Measurements from ENCODE around the gene FAM200C.
"Not testable (repeated sequence)": the region's sequence is repeated elsewhere in the genome, so short reads cannot be mapped to it uniquely, and the experiment has no call there.

The FAM200C gene

DNA sequence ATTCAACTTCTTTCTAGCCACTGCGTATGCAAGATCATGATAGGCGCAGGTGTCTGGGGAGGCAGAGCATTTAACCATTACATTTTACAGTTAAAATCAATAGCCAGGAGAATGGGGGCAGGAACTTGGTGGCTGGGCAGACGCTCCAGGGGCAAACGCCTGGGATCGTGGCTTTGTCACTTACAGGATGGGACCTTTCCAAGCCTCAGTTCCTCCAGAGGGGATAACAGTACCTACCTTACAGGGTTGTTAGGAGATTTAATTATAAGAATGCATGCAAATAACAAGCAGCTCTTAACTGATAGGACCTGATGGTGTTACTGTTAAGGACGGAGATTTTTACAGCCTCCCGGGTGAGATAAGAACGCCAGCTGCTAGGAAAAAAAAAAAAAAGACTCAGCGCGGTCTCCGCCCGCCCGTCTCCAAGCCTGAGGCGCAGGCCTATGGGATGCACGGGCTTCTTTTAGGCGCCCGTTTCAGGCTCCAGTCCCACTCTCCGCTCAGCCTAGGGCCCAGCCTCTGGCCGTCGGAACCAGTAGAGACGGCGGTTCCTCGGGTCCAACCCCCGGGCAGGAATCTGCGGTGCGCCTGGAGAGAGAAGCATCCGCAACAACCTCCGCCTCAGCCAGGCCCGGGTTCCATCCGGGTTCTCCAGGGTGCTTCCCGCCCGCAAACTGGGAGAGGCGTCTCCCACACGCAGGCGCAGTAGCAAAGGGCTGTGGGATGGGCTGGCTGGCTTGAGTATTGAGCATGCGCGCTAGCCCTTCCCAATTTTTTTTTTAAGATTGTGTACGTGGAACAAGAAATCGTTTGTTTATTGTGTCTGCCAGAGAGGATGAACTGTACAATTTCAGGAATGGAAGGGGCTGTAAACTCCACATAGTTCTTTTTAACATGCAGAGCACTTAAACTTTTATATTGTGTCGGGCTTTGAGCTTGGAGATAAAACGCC is at the start of gene FAM200C:
FAM200C (minus strand) TSS at position 653 of the 952 bp plus-strand sequence. CDS start 4,564 bp downstream, outside the sequence.
- DNase-seq (ENCODE audit: low read depth): peak; percentile 84

DNA sequence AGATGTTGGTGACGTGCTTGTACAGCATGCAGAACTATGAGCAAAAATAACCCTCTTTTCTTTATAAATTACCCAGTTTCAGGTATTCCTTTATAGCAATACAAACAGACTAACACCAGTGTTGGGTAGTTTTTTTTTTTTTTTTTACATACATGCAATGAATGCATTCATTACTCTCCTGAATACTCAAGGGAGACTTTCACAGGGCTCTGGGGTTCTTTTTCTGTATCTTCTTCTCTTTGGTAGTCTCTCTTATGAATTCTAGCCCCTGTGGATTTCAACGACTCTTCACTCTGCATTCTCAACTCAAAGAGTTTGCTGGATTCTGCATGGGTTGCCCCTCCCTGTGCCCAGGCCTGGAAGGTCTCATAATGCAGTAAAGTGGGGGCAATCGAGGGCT is 49.6 kb upstream of the FAM200C start:
- no peak for DNase-seq (ENCODE audit: low read depth)

DNA sequence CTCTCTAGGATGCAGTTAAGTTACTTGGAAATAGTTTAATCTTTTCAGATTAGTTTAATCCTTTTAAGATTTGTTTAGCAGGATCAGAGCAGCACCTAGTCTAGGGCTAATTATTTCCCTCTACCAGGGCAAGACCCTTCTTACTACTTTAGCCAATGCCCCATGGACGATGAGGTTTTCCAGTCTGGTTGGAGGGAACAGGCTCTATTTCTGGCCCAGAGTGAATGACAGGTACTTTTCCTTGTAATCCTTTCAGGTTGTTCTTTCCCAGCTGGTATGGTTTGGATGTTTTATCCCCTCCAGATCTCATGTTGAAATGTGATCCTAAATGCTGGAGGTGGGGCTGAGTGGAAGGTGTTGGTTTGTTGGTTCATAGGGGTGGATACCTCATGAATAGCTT is 49.0 kb upstream of the FAM200C start:
- DNase-seq (ENCODE audit: low read depth): no peak

DNA sequence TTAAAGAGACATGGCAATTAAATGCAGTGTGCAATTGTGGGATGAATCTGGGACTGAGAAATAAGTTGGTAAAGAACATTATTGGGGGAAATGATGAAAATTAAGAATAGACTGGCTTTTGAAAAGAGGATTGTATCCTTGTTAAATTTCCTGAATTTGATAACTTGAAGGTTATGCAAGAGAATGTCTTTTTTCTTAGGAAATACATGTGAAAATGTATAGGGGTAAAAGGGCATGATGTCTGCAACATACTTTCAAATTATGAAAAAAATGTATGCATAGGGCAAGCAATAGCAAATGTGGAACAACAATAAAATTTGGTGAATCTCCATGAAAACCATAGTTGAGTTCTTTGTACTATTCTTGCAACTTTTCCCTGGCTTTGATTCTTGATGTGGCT is 45.9 kb upstream of the FAM200C start:
- no peak for DNase-seq (ENCODE audit: low read depth)

DNA sequence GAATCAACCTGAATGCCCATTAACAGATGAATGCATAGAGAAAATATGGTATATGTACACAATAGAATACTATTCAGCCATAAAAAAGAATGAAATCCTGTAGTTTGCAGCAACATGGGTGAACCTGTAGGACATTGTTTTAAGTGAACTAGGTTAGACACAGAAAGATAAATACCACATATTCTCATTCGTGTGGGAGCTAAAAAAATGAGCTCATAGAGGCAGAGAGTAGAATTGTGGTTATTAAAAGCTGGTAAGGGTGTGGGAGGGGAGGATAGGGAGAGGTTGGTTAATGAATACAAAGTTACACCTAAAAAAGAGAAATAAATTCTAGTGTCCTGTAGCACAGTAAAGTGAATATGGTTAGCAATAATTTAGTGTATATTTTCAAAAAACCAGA is 45.3 kb upstream of the FAM200C start:
- no peak for DNase-seq (ENCODE audit: low read depth)

DNA sequence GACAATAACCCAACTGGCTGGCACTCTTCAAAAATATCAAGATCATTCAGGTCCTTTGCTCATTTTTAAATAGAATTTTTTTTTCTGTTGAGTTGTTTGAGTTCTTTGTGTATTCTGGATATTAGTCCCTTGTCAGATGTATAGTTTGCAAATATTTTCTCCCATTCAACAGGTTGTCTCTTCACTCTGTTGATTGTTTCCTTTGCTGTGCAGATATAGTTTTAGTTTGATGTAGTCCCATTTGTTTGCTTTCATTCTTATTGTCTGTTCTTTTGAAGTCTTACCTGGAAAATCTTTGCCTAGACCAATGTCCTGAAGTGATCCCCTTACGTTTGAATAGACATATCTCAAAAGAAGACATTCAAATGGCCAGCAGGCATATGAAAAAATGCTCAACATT is 44.6 kb upstream of the FAM200C start:
- no peak for DNase-seq (ENCODE audit: low read depth)

DNA sequence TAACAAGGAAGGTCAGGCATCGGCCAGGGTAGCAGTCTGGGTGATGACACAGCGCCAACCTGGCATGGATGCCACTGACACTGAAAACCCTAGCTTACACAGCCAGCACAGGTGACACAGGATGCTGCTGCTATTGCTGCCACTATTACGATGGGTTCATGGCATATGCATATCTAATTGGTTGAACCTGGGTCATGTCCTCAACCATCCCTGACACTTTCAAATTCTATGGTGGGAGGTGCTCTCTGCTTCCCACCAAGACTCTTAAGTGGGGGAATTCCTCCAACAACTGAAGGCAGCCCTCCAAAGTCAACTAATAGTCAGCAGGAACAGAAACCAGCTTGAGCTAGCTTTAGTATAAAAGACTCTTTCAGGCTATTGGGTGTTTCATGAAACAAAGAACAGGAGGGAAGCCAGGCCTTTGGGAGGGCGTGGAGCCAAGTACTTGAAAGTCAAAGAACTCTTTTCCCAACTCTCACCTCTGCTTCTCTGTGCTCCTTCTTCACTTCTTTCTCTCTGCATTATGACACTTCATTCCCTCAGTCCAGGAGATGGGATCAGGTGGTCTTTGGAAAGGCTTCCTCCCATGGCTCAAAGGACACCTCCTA is 43.1 kb upstream of the FAM200C start:
- no peak for DNase-seq (ENCODE audit: low read depth)

DNA sequence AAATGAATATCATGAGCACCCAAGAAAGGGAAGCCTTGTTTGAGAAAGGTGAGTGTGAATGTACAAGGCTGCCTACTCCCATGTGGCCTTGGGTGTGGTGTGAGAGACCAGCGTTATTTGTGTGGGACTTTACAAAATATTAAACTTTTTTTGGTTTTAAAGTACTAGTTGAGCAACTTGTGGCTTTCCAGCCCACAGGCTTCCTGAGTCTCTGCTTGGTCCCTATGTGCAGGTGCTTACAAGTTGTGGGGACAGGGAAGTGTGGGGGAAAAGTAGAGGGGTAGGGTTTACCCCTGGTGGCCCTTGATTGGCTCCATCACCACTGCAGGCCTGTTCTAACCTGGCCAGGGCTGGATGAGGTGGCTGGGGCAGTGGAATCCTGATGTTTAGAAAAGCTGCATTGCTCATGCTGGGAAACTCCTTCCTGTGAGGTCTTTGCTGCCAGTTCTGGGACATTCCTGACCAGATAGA is 41.5 kb upstream of the FAM200C start:
- DNase-seq (ENCODE audit: low read depth): no peak

DNA sequence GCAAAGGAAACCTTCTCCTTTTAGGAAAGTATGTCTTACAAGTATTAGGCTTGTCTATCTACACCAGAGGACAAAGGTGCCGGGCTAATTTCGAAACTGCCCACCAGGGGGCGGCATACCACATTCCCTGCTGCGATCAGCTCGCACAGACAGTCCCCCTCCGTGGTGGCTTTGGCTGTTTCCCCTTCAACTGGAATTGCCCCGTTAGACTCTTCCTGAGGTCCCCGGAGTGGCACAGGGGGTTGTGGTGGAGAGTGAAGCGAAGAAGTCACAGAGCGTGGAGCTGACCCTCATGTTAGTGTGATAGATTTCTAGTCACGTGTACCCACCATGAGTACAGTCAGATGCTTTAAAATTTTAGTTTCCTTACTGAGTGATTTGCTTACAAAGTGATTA is 39.3 kb upstream of the FAM200C start:
- DNase-seq (ENCODE audit: low read depth): peak; percentile 43

DNA sequence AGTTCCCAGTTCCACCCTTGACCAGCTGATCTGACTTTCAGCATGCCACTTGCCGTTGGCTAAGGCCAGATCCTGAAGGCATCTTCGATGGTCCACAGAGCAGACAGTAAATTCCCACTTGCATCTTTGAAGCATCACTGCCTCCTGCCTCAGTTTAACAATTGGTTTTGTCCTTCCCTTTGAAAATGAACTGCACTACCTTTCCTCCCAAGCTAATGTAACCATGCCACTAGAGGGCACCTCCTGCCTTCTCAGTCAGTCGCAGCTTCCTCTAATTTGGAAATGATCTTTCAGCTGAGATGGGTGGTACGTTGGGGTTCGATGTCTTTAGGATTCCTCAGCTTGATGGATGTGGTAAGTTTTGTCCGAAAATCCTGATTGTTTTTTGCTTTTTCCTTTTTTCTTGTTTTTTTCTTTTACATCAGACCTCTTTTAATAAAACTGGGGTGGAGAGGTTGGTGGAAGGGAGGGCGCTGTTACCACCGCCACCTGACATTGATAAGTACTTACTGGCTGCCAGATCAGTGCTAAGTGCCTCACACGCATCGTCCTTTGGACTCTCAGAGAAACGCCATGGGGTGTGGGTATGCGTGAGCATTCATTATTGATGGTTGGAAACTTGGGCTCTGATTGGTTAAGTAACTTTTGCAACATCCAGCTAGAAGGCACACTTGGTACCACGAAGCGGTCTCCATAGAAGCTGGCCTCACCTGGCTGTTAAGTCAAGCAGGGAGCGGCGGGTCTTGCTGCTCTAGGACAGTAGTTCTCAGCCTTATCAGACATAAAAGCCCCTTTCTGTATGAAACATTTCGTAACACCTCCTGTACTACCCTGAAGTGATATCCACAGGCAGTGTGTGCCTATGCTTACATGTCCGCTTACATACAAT is 38.7 kb upstream of the FAM200C start:
- peak; percentile 46 for DNase-seq (ENCODE audit: low read depth)

DNA sequence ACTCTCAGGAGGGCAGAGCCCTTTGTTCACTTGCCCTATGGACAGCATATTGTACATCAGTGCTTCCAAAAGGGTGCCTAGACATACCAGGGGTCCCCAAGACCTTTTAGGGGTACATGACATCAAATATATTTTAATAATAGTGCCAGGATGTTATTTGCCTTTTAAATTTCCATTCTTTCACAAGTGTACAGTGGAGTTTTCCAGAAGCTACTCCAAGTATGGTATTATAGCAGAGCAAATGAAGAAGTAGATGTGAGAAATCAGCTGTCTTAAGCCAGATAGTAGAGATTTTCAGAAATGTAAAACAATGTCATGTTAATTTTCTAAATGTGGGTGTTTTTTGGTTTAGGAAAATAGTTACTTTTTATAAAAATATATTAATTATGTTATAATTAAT is 37.4 kb upstream of the FAM200C start:
- DNase-seq (ENCODE audit: low read depth): no peak

DNA sequence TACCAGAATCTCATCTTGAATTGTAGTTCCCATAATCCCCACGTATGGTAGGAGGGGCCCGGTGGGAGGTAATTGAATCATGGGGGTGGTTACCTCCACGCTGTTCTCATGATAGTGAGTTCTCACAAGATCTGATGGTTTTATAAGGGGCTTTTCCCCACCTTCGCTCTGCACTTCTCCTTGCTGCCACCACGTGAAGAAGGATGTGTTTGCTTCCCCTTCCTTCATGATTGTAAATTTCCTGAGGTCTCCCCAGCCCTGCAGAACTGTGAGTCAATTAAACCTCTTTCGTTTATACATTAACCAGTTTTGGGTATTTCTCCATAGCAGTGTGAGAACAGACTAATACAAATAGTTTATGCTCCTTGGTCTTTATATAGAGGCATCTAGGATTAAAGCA is 36.8 kb upstream of the FAM200C start:
- DNase-seq (ENCODE audit: low read depth): not testable (repeated sequence)

DNA sequence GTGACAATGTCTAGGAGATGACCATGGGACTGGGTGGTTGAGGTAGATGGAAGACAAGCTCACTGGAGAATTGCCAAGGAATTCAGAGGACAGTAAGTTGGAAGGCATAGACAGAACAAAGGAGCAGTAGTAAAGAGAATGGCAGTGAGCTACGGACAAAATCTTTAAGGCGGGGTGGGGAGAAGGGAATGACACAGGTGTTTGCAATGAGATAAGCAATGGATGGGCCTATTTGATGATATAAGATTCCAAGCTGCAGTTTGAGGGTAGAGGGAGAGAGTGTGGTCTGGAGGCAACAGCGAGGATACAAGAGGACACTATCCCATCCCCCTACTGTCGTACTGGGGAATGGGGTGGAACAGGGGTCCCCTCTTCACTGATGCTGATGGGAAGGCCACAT is 36.2 kb upstream of the FAM200C start:
- DNase-seq (ENCODE audit: low read depth): no peak

DNA sequence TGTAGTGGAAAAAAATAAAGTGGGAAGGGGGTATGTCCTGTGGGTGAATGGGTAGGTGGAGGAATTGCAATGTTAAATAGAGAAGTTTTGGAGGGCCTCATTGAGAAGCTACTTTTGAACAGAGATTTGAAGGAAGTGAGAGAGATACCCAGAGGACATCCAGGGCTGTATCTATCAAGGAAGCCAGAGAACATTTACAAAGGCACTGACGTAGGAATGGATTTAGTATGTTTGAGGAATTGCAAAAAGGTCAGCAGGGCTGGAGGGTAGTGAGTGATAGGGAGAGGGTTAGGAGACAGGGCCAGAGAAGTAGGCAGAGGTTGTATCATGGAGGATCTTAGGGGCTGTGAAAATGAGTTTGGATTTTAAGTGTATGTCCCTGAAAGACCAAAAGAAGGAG is 35.7 kb upstream of the FAM200C start:
- no peak for DNase-seq (ENCODE audit: low read depth)

DNA sequence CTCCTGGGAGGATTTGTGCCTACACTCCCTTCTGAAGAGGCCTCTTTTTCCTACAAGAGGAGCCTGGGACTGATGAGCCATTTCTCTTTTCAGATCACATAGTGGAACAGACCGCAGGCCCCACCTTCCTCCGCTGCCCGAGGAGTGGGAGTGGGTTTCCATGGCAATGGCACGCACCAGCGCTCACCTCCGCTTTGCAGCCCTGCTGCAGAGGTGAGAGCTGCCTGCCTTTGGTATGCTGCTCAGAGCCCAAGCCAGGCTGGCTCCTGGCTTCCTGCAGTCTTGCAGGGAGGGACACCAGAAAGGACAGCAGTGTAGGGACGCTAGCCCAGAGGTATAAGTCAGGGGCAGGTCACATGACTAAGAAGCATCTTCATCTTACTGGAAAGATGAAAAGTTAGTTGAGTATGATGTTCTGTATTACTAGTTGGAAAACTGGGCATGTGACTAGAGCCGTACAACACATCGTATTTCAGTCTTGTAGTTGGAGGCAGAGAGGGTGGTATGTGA is 34.2 kb upstream of the FAM200C start:
- DNase-seq (ENCODE audit: low read depth): no peak

DNA sequence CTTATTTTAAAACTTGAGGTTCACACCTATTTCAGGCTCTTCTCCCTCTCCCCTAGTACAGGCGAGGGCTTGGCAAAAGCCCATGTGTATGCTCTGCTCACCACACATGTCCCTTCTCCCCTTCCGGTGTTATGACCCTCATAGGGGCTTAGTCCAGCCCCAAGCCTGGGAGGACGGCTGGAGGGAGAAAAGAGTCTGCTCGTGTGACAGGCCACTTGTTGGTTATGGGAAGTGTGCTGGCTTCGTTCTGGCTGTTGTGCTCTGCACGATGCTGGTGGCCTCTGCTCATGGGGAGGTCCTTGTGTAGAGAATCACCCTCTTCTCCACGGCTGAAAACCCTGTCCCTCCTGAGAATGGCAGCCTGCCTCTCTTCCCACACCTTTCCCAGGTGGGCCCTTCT is 32.9 kb upstream of the FAM200C start:
- DNase-seq (ENCODE audit: low read depth): no peak

DNA sequence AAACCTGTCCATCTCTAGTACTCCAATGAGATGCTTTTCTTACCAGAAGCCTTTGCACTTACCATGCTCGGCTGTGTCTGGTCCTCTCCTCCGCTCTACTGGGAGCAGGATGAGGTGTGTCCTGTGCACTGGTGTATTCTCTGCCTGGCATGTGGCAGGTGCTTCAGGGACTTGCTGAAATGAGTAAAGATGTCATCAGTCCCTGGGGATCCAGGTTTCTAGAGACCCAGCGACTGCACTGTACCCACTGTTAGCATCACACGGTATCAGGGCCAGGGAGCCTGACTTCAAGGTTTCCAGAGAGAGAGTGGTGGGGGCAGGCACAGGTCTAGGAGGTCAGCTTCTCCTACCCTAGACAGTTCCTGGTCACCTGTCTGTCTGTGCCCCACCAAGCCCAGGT is 32.3 kb upstream of the FAM200C start:
- no peak for DNase-seq (ENCODE audit: low read depth)

DNA sequence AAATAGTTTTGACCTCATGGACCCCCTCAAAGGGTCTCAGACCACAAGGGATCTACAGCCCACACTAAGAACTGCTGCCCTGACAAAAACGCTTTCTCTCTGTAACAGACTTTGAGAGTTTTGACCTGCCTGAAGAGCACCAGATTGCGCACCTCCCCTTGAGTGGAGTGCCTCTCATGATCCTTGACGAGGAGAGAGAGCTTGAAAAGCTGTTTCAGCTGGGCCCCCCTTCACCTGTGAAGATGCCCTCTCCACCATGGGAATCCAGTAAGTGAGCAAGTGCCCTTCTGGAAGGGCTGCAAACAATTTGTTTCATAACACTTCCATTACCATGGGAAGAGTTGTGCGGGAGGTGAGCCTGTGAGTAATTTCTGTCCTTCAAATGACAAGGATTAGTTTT is 27.8 kb upstream of the FAM200C start:
- no peak for DNase-seq (ENCODE audit: low read depth)

DNA sequence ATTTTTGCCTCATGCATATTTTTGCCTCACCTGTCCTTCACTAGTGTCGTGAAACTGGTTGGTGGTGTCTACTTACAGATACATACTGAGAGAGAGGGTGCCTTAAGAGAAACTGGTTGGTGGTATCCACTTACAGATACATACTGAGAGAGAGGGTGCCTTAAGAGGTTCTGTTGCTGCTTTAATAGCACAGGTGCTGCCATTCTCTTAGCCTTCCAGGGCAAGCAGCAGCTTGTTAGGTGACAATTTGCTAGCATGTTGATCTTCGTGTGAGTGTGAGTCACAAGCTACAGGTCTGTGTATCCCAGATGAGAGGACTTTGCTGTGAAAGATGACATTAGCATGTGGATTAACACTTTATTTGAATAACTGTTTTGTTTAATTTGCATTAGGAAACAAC is 23.2 kb upstream of the FAM200C start:
- DNase-seq (ENCODE audit: low read depth): no peak

DNA sequence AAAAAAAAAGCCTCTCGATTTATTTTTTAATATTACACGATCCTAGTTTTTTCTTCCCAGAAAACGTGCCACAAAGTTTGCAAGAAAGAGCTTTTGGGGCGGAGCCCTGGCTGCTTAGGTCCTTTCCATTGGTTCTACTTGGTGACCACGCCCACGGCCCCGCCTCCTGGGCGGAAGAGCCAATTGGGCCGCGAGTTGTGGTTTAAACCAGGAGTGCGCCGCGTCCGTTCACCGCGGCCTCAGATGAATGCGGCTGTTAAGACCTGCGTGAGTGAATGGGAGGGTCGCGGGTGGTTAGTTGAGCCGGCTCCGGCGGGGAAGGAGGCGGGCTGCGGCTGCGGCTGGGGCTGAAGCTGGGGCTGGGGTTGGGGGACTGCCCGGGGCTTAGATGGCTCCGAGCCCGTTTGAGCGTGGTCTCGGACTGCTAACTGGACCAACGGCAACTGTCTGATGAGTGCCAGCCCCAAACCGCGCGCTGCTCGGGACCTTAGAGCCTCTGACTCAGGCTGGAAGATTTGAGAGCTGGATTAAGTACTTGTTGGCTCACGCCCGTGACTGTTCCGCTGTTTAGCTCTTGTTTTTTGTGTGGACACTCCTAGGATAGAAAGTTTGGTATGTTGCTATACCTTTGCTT is 21.9 kb upstream of the FAM200C start, which contains the start of gene PTTG1:
PTTG1 (plus strand) TSS at position 231 of the 634 bp plus-strand sequence. CDS start 458 bp downstream, outside the sequence.
- peak; percentile 94 for DNase-seq (ENCODE audit: low read depth)

DNA sequence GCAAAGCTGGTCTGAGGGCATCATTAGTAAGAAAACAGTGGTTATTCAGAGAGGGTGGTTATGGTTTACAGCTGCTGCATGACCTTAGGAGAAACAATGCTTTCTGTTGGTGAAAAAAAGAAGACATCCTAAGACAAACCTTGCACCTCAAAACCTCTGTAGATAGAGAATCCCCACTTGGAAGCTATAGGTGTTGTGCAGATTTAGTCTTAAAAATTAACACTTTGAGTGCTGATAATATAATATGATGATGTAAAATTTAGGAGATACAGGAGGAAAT is 20.4 kb upstream of the FAM200C start:
- DNase-seq (ENCODE audit: low read depth): no peak

All from stromal cell of bone marrow (primary cell).